HepG2 (cell line): ENCODE data around the gene TMEM183A. TPM values are rescaled to one million over a fixed set of nuclear protein-coding genes. Genes with fewer than 3 reads are reported as not detected.

ENCODE experiments used
- ATF7-NPFF ChIP-seq: sonication (generic); formaldehyde crosslinking; IDR thresholded peaks from 2 replicates; pipeline ENCODE4 v1.8.1; 2023; ENCODE audit warnings: mild to moderate bottlenecking, low read depth, missing genetic modification reagents, moderate library complexity
- GATAD2A ChIP-seq: IDR thresholded peaks from 2 replicates; pipeline ENCODE4 v1.6.1; 2016
- KAT2B ChIP-seq: fragments of 150-350 bp; IDR thresholded peaks from 2 replicates; pipeline ENCODE4 v1.6.1; 2014; ENCODE audit warnings: low read depth, low read length, borderline replicate concordance
- MAZ ChIP-seq, 2 experiments: sonication (generic) in 1 of 2; formaldehyde crosslinking in 1 of 2; IDR thresholded peaks; 2 replicates each; pipeline versions ENCODE4 v1.5.0 to v1.6.1; 2012 to 2020; ENCODE audit warnings: low read depth in 2 of 2, mild to moderate bottlenecking in 2 of 2, borderline replicate concordance in 1 of 2, improper control_type of control experiment in 1 of 2, low read length in 1 of 2, missing genetic modification reagents in 1 of 2, moderate library complexity in 1 of 2
- MED8 ChIP-seq: sonication (generic); formaldehyde crosslinking; IDR thresholded peaks from 2 replicates; pipeline ENCODE4 v1.8.1; 2023; ENCODE audit warnings: mild to moderate bottlenecking, missing genetic modification reagents; ENCODE audit not compliant: insufficient replicate concordance
- MYPOP ChIP-seq: sonication (generic); formaldehyde crosslinking; IDR thresholded peaks from 2 replicates; pipeline ENCODE4 v1.8.1; 2023; ENCODE audit warnings: mild to moderate bottlenecking, moderate library complexity, missing genetic modification reagents
- SALL1 ChIP-seq: sonication (generic); formaldehyde crosslinking; IDR thresholded peaks from 2 replicates; pipeline ENCODE4 v1.8.0; 2022; ENCODE audit warnings: mild to moderate bottlenecking, missing genetic modification reagents
- TIGD3 ChIP-seq: sonication (generic); formaldehyde crosslinking; IDR thresholded peaks from 2 replicates; pipeline ENCODE4 v1.5.1; 2020; ENCODE audit warnings: mild to moderate bottlenecking, missing genetic modification reagents, borderline replicate concordance
- ZBTB4 ChIP-seq: sonication (generic); formaldehyde crosslinking; IDR thresholded peaks from 2 replicates; pipeline ENCODE4 v1.4.0; 2020; ENCODE audit warnings: missing genetic modification reagents, mild to moderate bottlenecking, borderline replicate concordance
- ZFX ChIP-seq: sonication (generic); formaldehyde crosslinking; IDR thresholded peaks from 2 replicates; pipeline ENCODE4 v1.4.0; 2020; ENCODE audit warnings: mild to moderate bottlenecking, low read depth, missing genetic modification reagents, moderate library complexity
- ZNF44 ChIP-seq: sonication (generic); formaldehyde crosslinking; IDR thresholded peaks from 2 replicates; pipeline ENCODE4 v1.5.1; 2020; ENCODE audit warnings: mild to moderate bottlenecking, missing genetic modification reagents
- ZNF468 ChIP-seq: sonication (generic); formaldehyde crosslinking; IDR thresholded peaks from 2 replicates; pipeline ENCODE4 v1.8.0; 2022; ENCODE audit warnings: mild to moderate bottlenecking, moderate library complexity, missing genetic modification reagents
- polyA plus RNA-seq, 8 experiments: library from polyadenylated mRNA; depleted of rRNA in 3 of 8; stranded (reverse) in 7 of 8; unstranded in 1 of 8; fragments of >200 nt; fragmentation: Illumina TruSeq in 4 of 8; extraction: Trizol in 4 of 8; gene quantifications; 2 replicates each; pipeline versions ENCODE4 v1.2.1 to v1.2.3, GENCODE V29; 2011 to 2016; ENCODE audit warnings: low read depth in 4 of 8, missing spikeins in 1 of 8, mixed read lengths in 1 of 8; ENCODE audit not compliant: insufficient read depth in 1 of 8
- total RNA-seq, 5 experiments: library from RNA; depleted of rRNA; stranded (reverse); fragments of >200 nt; fragmentation: Illumina TruSeq; extraction: Trizol; gene quantifications; 2 replicates each; pipeline ENCODE4 v1.2.3, GENCODE V29; 2016; ENCODE audit warnings: low read depth in 1 of 5
- TF ChIP-seq, protein P1 (sequence below): sonication (generic); formaldehyde crosslinking; IDR thresholded peaks from one replicate; pipeline ENCODE4 v1.5.1; 2020; ENCODE audit warnings: mild to moderate bottlenecking, missing genetic modification reagents; ENCODE audit errors: not compliant biosample characterization

The TMEM183A gene
- total and polyA plus RNA-seq, 2 of the 13 experiments (the other 11 are each of a cell fraction or from before 2014, with no cell fraction given) = 59.7 to 82.0 TPM

DNA sequence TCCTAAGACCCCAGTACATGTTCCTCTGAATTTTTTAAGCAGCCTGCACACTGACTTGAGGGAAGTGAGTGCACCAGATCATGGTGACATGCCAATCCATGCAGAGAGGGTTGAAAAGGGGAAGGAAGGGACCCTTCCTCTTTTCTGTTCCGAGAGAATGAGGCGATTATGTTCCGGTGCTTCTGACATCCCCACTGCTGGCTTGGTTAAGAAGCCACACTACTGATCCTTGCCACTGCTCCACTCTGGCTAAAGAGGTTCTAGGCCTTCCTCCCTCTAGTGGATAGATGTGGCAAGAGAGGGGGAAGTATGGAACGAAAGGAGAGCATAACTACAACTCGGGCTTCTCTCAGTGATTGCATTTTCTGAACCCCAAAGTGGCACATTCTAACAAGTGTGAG is 38.3 kb upstream of the TMEM183A start (continued):
- TF ChIP-seq ZFX (CRISPR knock-in tag) (peak; percentile 77), ZBTB4 (no peak), ATF7-NPFF (CRISPR knock-in tag) (no peak), ZNF468 (CRISPR knock-in tag) (no peak), ZNF44 (0 out of 2 replicates have a peak, but pooled peaks have one; percentile 40), GATAD2A (CRISPR knock-in tag) (peak; percentile 14; the same call in 1 of the 2 replicates), KAT2B (no peak), MED8 (no peak), MYPOP (CRISPR knock-in tag) (0 out of 2 replicates have a peak, but pooled peaks have one; percentile 41), MAZ (IDR thresholded peaks at IDR 0.05; ENCODE audit: borderline replicate concordance, low read depth, low read length) (no peak), MAZ (CRISPR knock-in tag; IDR thresholded peaks at IDR 0.05; ENCODE audit: low read depth) (no peak), TIGD3 (CRISPR knock-in tag) (no peak), SALL1 (CRISPR knock-in tag) (peak; percentile 15; the same call in 1 of the 2 replicates)
- TF ChIP-seq, protein P1, sequence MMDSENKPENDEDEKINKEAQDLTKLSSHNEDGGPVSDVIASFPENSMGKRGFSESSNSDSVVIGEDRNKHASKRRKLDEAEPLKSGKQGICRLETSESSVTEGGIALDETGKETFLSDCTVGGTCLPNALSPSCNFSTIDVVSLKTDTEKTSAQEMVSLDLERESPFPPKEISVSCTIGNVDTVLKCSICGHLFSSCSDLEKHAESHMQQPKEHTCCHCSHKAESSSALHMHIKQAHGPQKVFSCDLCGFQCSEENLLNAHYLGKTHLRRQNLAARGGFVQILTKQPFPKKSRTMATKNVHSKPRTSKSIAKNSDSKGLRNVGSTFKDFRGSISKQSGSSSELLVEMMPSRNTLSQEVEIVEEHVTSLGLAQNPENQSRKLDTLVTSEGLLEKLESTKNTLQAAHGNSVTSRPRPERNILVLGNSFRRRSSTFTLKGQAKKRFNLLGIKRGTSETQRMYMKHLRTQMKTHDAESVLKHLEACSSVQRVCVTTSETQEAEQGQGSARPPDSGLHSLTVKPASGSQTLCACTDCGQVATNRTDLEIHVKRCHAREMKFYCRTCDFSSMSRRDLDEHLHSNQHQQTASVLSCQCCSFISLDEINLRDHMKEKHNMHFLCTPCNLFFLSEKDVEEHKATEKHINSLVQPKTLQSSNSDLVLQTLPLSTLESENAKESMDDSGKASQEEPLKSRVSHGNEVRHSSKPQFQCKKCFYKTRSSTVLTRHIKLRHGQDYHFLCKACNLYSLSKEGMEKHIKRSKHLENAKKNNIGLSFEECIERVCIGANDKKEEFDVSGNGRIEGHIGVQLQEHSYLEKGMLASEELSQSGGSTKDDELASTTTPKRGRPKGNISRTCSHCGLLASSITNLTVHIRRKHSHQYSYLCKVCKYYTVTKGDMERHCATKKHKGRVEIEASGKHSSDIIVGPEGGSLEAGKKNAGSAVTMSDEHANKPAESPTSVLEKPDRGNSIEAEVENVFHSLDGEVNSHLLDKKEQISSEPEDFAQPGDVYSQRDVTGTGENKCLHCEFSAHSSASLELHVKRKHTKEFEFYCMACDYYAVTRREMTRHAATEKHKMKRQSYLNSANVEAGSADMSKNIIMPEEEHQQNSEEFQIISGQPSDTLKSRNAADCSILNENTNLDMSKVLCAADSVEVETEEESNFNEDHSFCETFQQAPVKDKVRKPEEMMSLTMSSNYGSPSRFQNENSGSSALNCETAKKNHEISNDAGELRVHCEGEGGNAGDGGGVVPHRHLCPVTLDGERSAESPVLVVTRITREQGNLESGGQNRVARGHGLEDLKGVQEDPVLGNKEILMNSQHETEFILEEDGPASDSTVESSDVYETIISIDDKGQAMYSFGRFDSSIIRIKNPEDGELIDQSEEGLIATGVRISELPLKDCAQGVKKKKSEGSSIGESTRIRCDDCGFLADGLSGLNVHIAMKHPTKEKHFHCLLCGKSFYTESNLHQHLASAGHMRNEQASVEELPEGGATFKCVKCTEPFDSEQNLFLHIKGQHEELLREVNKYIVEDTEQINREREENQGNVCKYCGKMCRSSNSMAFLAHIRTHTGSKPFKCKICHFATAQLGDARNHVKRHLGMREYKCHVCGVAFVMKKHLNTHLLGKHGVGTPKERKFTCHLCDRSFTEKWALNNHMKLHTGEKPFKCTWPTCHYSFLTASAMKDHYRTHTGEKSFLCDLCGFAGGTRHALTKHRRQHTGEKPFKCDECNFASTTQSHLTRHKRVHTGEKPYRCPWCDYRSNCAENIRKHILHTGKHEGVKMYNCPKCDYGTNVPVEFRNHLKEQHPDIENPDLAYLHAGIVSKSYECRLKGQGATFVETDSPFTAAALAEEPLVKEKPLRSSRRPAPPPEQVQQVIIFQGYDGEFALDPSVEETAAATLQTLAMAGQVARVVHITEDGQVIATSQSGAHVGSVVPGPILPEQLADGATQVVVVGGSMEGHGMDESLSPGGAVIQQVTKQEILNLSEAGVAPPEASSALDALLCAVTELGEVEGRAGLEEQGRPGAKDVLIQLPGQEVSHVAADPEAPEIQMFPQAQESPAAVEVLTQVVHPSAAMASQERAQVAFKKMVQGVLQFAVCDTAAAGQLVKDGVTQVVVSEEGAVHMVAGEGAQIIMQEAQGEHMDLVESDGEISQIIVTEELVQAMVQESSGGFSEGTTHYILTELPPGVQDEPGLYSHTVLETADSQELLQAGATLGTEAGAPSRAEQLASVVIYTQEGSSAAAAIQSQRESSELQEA (CRISPR knock-in tag) = no peak
